Panc1 (cell line): ENCODE results near the gene FKBP2. TPM values are rescaled to one million over a fixed set of nuclear protein-coding genes. Genes with fewer than 3 reads are reported as not detected.

ENCODE experiments used
- ATAC-seq: fragments of 200-7000 bp; cut with Tn5 transposase; 2 replicates; pipeline ENCODE4 v1.9.1; 2020; ENCODE audit warnings: mild to moderate bottlenecking, moderate library complexity
- BruUV-seq: library from RNA; stranded (reverse); fragments of 400-500 nt; replicated peaks from 2 replicates; lab custom pipeline; 2021; lab: Mats Ljungman, UMichigan
- CTCF ChIA-PET: fragments of 300-600 bp; sonication (Branson Sonifier 250); formaldehyde crosslinking; loops from one replicate; lab custom pipeline; 2022; ENCODE audit warnings: antibody characterized with exemption; lab: Charles Lee
- POLR2A ChIA-PET: fragments of 300-600 bp; sonication (Branson Sonifier 250); formaldehyde crosslinking; loops from one replicate; lab custom pipeline; 2022; ENCODE audit warnings: antibody characterized with exemption; lab: Charles Lee
- DNase-seq: peaks from one replicate; pipeline ENCODE4 v3.0.0-alpha.2; 2010; ENCODE audit warnings: low read depth, low spot score
- H3K27ac ChIP-seq: 2 replicates; pipeline ENCODE4 v1.5.1; 2011; ENCODE audit warnings: mild to moderate bottlenecking, low read length, inconsistent platforms
- H3K27me3 ChIP-seq: fragments of 200-500 bp; sonication (Bioruptor generic); 2 replicates; pipeline ENCODE4 v1.6.0; 2014; ENCODE audit warnings: low read length, inconsistent platforms; ENCODE audit not compliant: control insufficient read depth, insufficient read depth
- H3K36me3 ChIP-seq: fragments of 200-500 bp; sonication (Bioruptor generic); 2 replicates; pipeline ENCODE4 v1.5.1; 2014; ENCODE audit warnings: inconsistent platforms, mild to moderate bottlenecking, low read length, moderate library complexity; ENCODE audit not compliant: control insufficient read depth, insufficient read depth
- H3K4me1 ChIP-seq: 2 replicates; pipeline ENCODE4 v1.5.1; 2011; ENCODE audit warnings: inconsistent platforms, mild to moderate bottlenecking, low read length, moderate library complexity; ENCODE audit not compliant: control insufficient read depth, insufficient read depth
- H3K4me3 ChIP-seq, 2 experiments: 2 replicates each; pipeline ENCODE4 v1.5.1; 2011 to 2012; ENCODE audit warnings: low read depth in 2 of 2, low read length in 2 of 2, mild to moderate bottlenecking in 2 of 2, inconsistent platforms in 1 of 2, moderate library complexity in 1 of 2
- H3K9me3 ChIP-seq: fragments of 200-500 bp; sonication (Bioruptor generic); 2 replicates; pipeline ENCODE4 v1.5.1; 2014; ENCODE audit warnings: low read depth, mild to moderate bottlenecking, inconsistent platforms, low read length, moderate library complexity; ENCODE audit not compliant: control insufficient read depth, insufficient read depth
- CTCF ChIP-seq: fragments of 450-650 bp; IDR thresholded peaks from 2 replicates; pipeline ENCODE4 v1.5.1; 2017; ENCODE audit warnings: mild to moderate bottlenecking
- POLR2AphosphoS5 ChIP-seq: IDR thresholded peaks from 2 replicates; pipeline ENCODE4 v1.6.1; 2012; ENCODE audit warnings: mild to moderate bottlenecking, low read depth, low read length, moderate library complexity
- REST ChIP-seq, 2 experiments: IDR thresholded peaks; 2 replicates each; pipeline ENCODE4 v1.6.1; 2011 to 2012; ENCODE audit warnings: low read depth in 2 of 2, control low read depth in 1 of 2, low read length in 1 of 2, mild to moderate bottlenecking in 1 of 2, moderate library complexity in 1 of 2; ENCODE audit not compliant: insufficient read depth in 1 of 2
- SIN3A ChIP-seq: IDR thresholded peaks from 2 replicates; pipeline ENCODE4 v1.6.1; 2012; ENCODE audit warnings: low read depth, mild to moderate bottlenecking, low read length, moderate library complexity, borderline replicate concordance; ENCODE audit not compliant: insufficient read depth
- TCF7L2 ChIP-seq: IDR thresholded peaks from 2 replicates; pipeline ENCODE4 v1.6.1; 2011; ENCODE audit warnings: mild to moderate bottlenecking, low read depth, low read length, inconsistent platforms
- in situ Hi-C: cut with HindIII; loops from 2 replicates; pipeline ENCODE4 v1.10.0; 2016; ENCODE audit warnings: low sequenced_read_pairs, low pct_unique_long_range_greater_than_20kb
- intact Hi-C: fragments of 100-400 bp; cut with micrococcal nuclease; formaldehyde crosslinking; loops from one replicate; pipeline ENCODE4 v1.10.0; 2022; ENCODE audit not compliant: unreplicated experiment
- total RNA-seq: library from RNA; stranded (reverse); gene quantifications from one replicate; pipeline ENCODE4 v1.2.1, GENCODE V29; 2021; ENCODE audit not compliant: unreplicated experiment

The FKBP2 gene
- total RNA-seq, 1 experiment from 2014 or later: 71.8 TPM

GRCh38 chr11:64204464-64204989, 36.4 kb upstream of the FKBP2 start:
- Histone ChIP-seq H3K4me3 (no peak overlapping the region), H3K4me1 (no peaks in the 10 kb centered on the region; the same call in 1 of the 2 replicates), H3K9me3 (no peaks in the 10 kb centered on the region), H3K27ac (no peak overlapping the region), H3K36me3 (peaks cover 35% of the 10 kb centered on the region), H3K27me3 (no peaks in the 10 kb centered on the region)
- intact Hi-C loops: no loop called here
- in situ Hi-C loops: no loop called here
- TF ChIP-seq SIN3A: no peak
- peak; percentile 47 for TF ChIP-seq POLR2AphosphoS5
- TF ChIP-seq CTCF: peak; percentile 85; the same call in 1 of the 2 replicates
- DNase-seq (no peak), ATAC-seq (peak; percentile 44)
- ChIA-PET POLR2A (interaction anchor here (0.6 to 0.7 kb wide), 4 partner anchors 45 to 94 kb away, joined by 3 to 9 read pairs (median 4); no protein-coding TSS in a partner anchor), CTCF (interaction anchor here (1.0 to 1.6 kb wide), 2 partner anchors 23 to 97 kb away, joined by 5 read pairs; no protein-coding TSS in a partner anchor)
- BruUV-seq: no TSS peak

- Histone ChIP-seq H3K36me3 (peaks cover 20% of the 10 kb centered on the region), H3K4me1 (no peaks in the 10 kb centered on the region; the same call in 1 of the 2 replicates), H3K4me3 (no peak within 1 kb of the TSS), H3K9me3 (no peaks in the 10 kb centered on the region), H3K27me3 (no peaks in the 10 kb centered on the region), H3K27ac (no peak within 1 kb of the TSS)
- in situ Hi-C loops (no loop called here), intact Hi-C loops (no loop called here)
- ChIA-PET CTCF (interaction anchor here (0.6 to 2.0 kb wide), 3 partner anchors 82 to 134 kb away, joined by 3 to 5 read pairs (median 5); no protein-coding TSS in a partner anchor), POLR2A (interaction anchor here (0.5 kb wide), 1 partner anchor 9 kb away, joined by 4 read pairs; no protein-coding TSS in a partner anchor)
- no peak for DNase-seq
- no peak for ATAC-seq
- BruUV-seq: no TSS peak
- no peak for TF ChIP-seq SIN3A
- no peak for TF ChIP-seq REST (IDR thresholded peaks at IDR 0.05; ENCODE audit: insufficient read depth in 1 of 2, low read depth in 2 of 2, low read length in 1 of 2)
- TF ChIP-seq TCF7L2: no peak
- TF ChIP-seq CTCF: no peak
- 0 out of 2 replicates have a peak, but pooled peaks have one; percentile 23 for TF ChIP-seq POLR2AphosphoS5
These were observed 34.2 kb upstream of the FKBP2 start, which contains the start of gene FERMT3 for GRCh38 chr11:64206457-64207255. FERMT3 (plus strand) TSS chr11:64206721; CDS start chr11:64207365, 644 bp downstream.
